Eye (tissue), 1 donor: Measurements from ENCODE around the gene COBLL1.
"Not testable (repeated sequence)": the region's sequence is repeated elsewhere in the genome, so short reads cannot be mapped to it uniquely, and the experiment has no call there.

Experiments used
- DNase-seq: peaks from one replicate; pipeline ENCODE4 v3.0.0-alpha.2; 2015

The COBLL1 gene

DNA sequence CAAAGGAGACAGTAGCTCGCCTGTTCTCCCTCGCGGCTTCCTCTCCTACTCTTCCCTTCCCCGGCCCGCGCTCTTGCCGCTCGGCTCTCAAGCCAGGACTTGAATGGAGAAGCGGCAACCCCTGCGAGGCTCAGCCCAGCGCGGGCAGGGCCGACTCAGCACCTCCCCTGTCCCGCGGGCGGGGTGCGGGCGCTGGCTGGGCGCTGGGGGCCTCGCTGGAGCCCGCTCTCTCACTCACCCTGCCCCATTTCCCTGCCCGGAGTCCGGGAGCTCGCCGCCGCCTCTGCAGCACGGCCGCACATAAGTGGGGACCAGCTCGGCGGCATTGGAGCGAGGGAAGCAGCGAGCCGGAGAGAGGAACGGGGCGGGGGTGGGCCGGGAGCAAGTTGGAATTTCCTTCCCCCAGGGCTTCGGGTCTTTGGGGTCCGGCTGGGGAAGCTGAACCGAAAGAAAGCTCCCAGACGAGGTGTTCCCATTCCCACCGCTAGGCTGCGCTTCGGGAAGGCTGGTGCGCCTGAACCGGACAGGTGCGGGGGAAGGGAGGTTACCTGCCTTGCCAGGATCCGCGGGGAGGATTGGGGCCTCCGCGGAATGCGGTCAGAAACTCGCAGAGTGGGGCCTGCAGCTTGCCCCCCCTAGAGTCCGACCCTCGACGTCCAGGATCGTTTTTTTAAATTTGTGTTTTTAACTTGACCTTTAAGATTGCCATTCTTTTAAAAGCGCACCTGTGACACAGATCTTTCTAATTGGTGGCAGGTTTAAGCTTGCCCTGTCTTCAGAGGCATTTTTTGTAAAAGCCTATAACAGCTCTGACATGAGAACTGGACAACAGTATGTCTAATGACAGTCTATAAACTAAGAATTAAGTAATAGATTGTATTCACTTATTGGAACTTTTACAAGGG, at the start of gene COBLL1:
Gene COBLL1, minus strand, starts transcription at position 105 of the 905 bp plus-strand sequence. CDS start 627 bp downstream, outside the sequence.
- peak; percentile 95 for DNase-seq

DNA sequence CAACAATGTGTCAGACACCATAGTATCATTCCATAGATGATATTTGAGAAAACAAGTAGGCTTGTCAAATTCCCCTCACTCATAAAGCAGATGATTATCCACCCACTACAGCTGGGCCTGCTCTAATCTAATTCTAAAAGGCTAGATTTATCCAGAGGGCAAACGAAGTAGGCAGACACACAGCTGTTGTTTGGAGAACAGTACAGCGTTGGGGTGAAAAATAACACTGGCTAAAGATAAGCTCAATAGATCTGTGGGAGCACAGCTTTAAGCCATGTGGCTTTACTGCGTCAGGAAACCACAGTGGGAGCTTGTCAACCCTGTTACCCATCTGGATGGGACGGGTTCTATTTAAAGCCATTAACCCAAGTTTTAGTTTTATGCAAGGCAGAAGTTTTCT, 48.9 kb upstream of the COBLL1 start:
- DNase-seq: no peak

DNA sequence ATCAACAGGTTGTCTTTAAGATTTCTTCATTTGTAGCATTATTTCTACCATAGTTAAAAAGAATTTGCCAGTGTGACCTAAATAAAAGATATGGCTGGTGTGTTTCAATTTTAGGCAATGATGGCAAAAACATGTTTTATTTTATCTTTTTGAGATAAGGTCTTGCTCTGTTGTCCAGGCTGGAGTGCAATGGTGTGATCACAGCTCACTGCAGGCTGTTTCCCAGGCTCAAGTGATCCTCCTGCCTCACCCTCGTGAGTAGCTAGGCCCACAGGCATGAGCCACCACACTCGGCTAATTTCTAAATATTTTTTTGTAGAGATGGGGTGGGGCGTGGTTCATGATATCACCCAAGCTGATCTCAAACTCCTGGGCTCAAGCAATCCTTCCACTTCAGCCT, 47.0 kb upstream of the COBLL1 start:
- no peak for DNase-seq

- DNase-seq: no peak
These were observed 46.0 kb upstream of the COBLL1 start for GRCh38 chr2:164887434-164888144.

DNA sequence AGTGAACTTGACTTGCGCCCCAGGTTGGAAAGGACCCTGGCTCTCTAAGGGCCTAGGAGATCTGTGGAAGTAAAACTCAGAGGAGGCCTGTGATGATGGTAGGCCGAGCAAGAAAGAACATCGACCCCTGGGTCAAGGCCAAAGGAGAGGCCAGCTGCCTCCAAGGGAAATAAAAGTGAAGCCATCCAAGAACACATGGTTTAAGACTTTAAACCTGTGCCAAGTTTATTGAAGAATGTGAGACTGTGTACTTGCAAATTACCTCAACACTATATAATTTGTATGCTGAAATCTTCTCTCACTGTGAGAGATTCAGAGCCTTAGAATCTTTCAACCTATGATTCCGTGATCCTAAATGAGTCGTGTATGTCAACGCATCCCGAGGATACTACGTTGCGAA, 40.7 kb upstream of the COBLL1 start:
- DNase-seq: no peak

- no peak for DNase-seq
These were observed 39.9 kb upstream of the COBLL1 start for GRCh38 chr2:164881524-164881923.

GRCh38 chr2:164879901-164880535, 38.4 kb upstream of the COBLL1 start:
- peak; percentile 45 for DNase-seq

DNA sequence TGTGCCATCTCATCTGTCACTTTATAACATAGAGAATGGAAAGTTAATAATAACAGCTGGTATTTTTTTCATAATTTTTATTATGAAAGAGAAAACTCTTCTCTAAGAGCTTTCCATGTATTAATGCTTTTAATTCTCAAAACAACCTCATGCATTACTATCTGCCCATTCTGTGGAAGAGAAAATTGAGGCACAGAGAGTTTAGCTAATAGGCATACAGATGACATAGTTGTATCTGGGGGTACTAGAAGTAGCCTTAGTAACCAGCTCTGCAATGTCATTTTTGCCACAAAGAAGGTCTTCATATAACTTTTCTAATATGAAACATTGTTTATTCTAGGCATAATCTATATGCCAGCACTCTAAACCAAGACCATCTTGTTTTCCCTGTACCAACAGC, 36.3 kb upstream of the COBLL1 start:
- DNase-seq: no peak

- no peak for DNase-seq
These were observed 35.5 kb upstream of the COBLL1 start for GRCh38 chr2:164877169-164877568.

GRCh38 chr2:164875334-164876205, 33.9 kb upstream of the COBLL1 start:
- no peak for DNase-seq

- DNase-seq: no peak
These were observed 31.7 kb upstream of the COBLL1 start for GRCh38 chr2:164873210-164873908.

DNA sequence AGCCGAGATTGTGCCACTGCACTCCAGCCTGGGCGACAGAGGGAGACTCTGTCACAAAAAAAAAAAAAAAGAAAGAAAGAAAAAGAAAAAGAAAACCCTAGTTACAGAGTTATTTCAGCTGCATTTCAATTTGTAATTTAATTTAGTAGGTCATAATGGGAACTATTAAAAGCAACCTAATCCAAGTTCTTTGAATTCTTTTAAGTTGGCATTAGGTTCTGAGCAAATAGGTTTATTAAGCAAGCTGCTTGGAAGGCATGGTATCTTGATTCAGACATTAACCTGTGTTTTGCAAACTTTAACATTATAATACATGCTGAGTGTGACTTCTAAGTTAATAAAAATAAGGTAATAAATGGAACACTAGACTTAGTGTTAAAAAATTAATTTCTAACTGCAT, 29.8 kb upstream of the COBLL1 start:
- no peak for DNase-seq

DNA sequence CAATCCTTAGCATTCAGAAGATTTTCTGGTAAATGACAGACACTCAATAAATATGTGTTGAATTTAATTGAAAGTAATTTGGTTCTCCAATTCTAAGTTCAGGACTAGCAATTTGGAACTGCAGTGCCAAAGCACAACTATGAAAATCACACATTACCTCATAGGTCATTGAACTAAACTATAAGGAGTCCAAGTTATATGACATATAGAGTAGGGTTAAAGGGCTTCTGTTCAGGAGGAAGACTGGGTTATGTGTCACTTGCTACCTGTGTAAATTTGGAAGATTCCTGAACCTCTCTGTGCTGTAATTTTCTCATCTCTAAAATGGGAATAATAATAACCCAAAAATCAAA, 27.8 kb upstream of the COBLL1 start:
- DNase-seq: no peak

- peak; percentile 13 for DNase-seq
These were observed 27.2 kb upstream of the COBLL1 start for GRCh38 chr2:164868563-164869419.

DNA sequence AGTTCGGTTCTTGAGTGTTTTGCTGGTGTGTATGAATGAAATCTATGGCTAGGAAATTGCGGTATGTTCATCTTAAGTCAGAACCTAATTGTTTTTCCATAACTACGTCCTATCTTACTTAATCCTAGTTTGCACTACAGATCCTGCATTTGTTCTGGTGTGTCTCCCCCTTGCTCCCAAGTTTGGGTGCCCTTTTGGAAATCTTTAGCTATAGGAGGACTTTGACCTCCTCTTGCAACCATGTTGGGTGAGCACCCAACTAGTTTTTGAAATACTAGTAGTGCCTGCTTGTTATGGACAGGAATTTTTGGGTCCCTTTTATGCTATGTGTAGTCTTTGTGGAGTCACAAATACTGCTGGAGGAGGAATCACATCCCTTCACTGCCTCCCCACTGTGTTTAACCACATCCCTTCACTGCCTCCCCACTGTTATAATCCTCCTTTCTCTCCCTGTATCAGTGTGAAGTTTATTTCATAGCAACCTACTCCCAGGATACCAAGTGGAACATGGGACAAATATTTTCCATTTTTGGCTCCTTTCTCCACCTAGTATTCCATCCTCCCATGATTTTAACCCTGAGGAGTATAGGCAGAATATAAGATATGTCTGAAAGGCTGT, 26.3 kb upstream of the COBLL1 start:
- no peak for DNase-seq

- DNase-seq: not testable (repeated sequence)
These were observed 24.8 kb upstream of the COBLL1 start for GRCh38 chr2:164866381-164866780.

DNA sequence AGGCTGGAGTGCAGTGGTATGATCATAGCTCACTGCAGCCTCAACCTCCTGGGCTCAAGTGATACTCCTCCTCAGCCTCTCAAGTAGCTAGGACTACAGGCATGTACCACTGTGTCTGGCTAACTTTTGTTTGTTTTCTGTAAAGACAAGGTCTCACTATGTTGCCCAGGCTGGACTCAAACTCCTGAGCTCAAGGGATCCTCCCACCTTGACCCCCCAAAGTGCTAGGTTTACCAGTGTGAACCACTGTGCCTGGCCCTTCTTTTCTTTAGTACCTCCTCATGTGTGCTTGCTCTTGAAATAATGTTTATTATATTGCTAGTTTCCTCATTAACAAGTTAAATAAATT, 19.0 kb upstream of the COBLL1 start:
- DNase-seq: no peak

DNA sequence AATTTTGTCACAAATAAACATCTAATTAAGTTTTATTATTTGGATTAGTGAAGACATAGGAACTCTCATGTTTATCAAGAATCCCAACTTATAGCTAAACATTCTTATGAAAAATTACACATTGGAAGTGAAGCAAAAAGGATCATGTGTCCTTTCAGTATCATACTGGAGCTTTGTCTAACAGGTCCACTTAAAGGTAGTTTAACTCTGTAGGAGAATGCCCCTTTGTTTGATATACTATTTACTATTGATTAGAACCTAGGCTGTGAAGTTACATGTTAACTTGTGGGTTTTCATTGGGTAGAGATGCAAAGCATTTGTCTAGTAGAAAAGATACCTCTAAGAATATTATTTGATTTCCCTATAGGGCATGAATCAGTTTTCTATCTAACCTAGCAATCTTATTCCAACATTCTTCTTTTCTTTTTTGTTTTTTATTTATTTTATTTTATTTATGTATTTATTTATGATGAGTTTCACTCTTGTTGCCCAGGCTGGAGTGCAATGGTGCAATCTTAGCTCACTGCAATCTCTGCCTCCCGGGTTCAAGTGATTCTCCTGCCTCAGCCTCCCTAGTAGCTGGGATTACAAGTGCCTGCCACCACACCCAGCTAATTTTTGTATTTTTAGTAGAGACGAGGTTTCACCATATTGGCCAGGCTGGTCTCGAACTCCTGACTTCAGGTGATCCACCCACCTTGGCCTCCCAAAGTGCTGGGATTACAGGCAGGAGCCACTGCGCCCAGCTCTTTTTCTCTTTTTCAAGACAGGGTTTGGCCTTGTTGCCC, 18.5 kb upstream of the COBLL1 start:
- DNase-seq: not testable (repeated sequence)

GRCh38 chr2:164859251-164859818, 17.7 kb upstream of the COBLL1 start:
- DNase-seq: no peak
